H9 (cell line): ENCODE results near the gene PGRMC1. TPM values are rescaled to one million over a fixed set of nuclear protein-coding genes. Genes with fewer than 3 reads are reported as not detected.

Source experiments
- DNase-seq: peaks from one replicate; pipeline ENCODE4 v3.0.0-alpha.2; 2017
- H2AFZ ChIP-seq: one replicate; pipeline ENCODE4 v1.6.1; 2013; ENCODE audit warnings: mild to moderate bottlenecking, low read length, control low read depth, moderate library complexity
- H2AK5ac ChIP-seq: 2 replicates; pipeline ENCODE4 v1.6.1; 2013; ENCODE audit warnings: low read length, control low read depth, mixed read lengths; ENCODE audit not compliant: insufficient read length
- H2BK120ac ChIP-seq: one replicate; pipeline ENCODE4 v1.6.1; 2013; ENCODE audit warnings: low read depth, mild to moderate bottlenecking, low read length, control low read depth, inconsistent platforms; ENCODE audit not compliant: poor library complexity, severe bottlenecking
- H2BK12ac ChIP-seq: 2 replicates; pipeline ENCODE4 v1.6.1; 2013; ENCODE audit warnings: low read length, control low read depth, mixed read lengths, low read depth; ENCODE audit not compliant: insufficient read length
- H2BK15ac ChIP-seq: 2 replicates; pipeline ENCODE4 v1.6.1; 2013; ENCODE audit warnings: low read depth, low read length, control low read depth
- H2BK20ac ChIP-seq: one replicate; pipeline ENCODE4 v1.6.1; 2013; ENCODE audit warnings: low read depth, mild to moderate bottlenecking, low read length, control low read depth, inconsistent platforms; ENCODE audit not compliant: poor library complexity, severe bottlenecking
- H2BK5ac ChIP-seq: 2 replicates; pipeline ENCODE4 v1.6.1; 2013; ENCODE audit warnings: low read length, control low read depth, mixed read lengths; ENCODE audit not compliant: insufficient read length
- H3K14ac ChIP-seq: 2 replicates; pipeline ENCODE4 v1.6.1; 2013; ENCODE audit warnings: low read length, control low read depth; ENCODE audit not compliant: insufficient read depth
- H3K18ac ChIP-seq: 2 replicates; pipeline ENCODE4 v1.6.1; 2013; ENCODE audit warnings: low read depth, mild to moderate bottlenecking, mixed read lengths, low read length, control low read depth; ENCODE audit not compliant: insufficient read length
- H3K23ac ChIP-seq: 2 replicates; pipeline ENCODE4 v1.6.1; 2013; ENCODE audit warnings: low read length, control low read depth, mixed read lengths, low read depth; ENCODE audit not compliant: insufficient read length
- H3K23me2 ChIP-seq: 2 replicates; pipeline ENCODE4 v1.6.1; 2013; ENCODE audit warnings: low read depth, mild to moderate bottlenecking, mixed read lengths, low read length, control low read depth; ENCODE audit not compliant: insufficient read length, poor library complexity, severe bottlenecking
- H3K27ac ChIP-seq: 2 replicates; pipeline ENCODE4 v1.5.1; 2013; ENCODE audit warnings: low read length, control low read depth, mixed read lengths, low read depth; ENCODE audit not compliant: insufficient read length
- H3K27me3 ChIP-seq: 2 replicates; pipeline ENCODE4 v1.6.1; 2013; ENCODE audit warnings: low read length, control low read depth, inconsistent platforms; ENCODE audit not compliant: insufficient read depth
- H3K4ac ChIP-seq: 2 replicates; pipeline ENCODE4 v1.6.1; 2013; ENCODE audit warnings: low read depth, mild to moderate bottlenecking, control low read depth, inconsistent platforms, low read length, moderate library complexity
- H3K4me1 ChIP-seq: 2 replicates; pipeline ENCODE4 v1.6.1; 2013; ENCODE audit warnings: low read length, control low read depth, inconsistent platforms; ENCODE audit not compliant: insufficient read depth
- H3K4me2 ChIP-seq: 2 replicates; pipeline ENCODE4 v1.6.1; 2013; ENCODE audit warnings: low read length, control low read depth, mixed read lengths; ENCODE audit not compliant: insufficient read length, insufficient read depth
- H3K56ac ChIP-seq: 2 replicates; pipeline ENCODE4 v1.6.1; 2013; ENCODE audit warnings: low read depth, mild to moderate bottlenecking, mixed read lengths, low read length, control low read depth; ENCODE audit not compliant: insufficient read length
- H3K79me1 ChIP-seq: 2 replicates; pipeline ENCODE4 v1.6.1; 2013; ENCODE audit warnings: low read depth, mild to moderate bottlenecking, moderate library complexity, low read length, control low read depth, inconsistent platforms; ENCODE audit not compliant: insufficient read depth, poor library complexity, severe bottlenecking
- H3K79me2 ChIP-seq: 2 replicates; pipeline ENCODE4 v1.6.1; 2013; ENCODE audit warnings: low read length, control low read depth, inconsistent platforms; ENCODE audit not compliant: insufficient read depth
- H3K9ac ChIP-seq: 2 replicates; pipeline ENCODE4 v1.6.1; 2013; ENCODE audit warnings: low read length, control low read depth, mixed read lengths; ENCODE audit not compliant: insufficient read length; ENCODE audit errors: extremely low read depth
- H3K9me3 ChIP-seq: one replicate; pipeline ENCODE4 v1.6.1; 2013; ENCODE audit warnings: low read depth, low read length, inconsistent platforms; ENCODE audit not compliant: control insufficient read depth
- H3T11ph ChIP-seq: one replicate; pipeline ENCODE4 v1.6.1; 2013; ENCODE audit warnings: mild to moderate bottlenecking, low read length, control low read depth, inconsistent platforms
- H4K20me1 ChIP-seq: one replicate; pipeline ENCODE4 v1.6.1; 2013; ENCODE audit not compliant: control insufficient read depth, insufficient read length, insufficient read depth
- H4K5ac ChIP-seq: 2 replicates; pipeline ENCODE4 v1.6.1; 2013; ENCODE audit warnings: low read depth, mild to moderate bottlenecking, mixed read lengths, low read length, control low read depth; ENCODE audit not compliant: insufficient read length
- H4K8ac ChIP-seq: replicated peaks from 2 replicates; pipeline ENCODE4 v1.6.1; 2013; ENCODE audit warnings: low read length, control low read depth, mixed read lengths, low read depth; ENCODE audit not compliant: insufficient read length
- H4K91ac ChIP-seq: 2 replicates; pipeline ENCODE4 v1.6.1; 2013; ENCODE audit warnings: low read depth, mild to moderate bottlenecking, moderate library complexity, mixed read lengths, low read length, control low read depth; ENCODE audit not compliant: insufficient read length
- H3K27ac Mint-ChIP-seq, 3 experiments: 2 replicates in 2 of 3; 3 replicates in 1 of 3; pipeline ENCODE4 v1.8.0; 2020 to 2021; ENCODE audit warnings: mixed read lengths in 3 of 3, mild to moderate bottlenecking in 1 of 3, moderate library complexity in 1 of 3
- H3K27me3 Mint-ChIP-seq: 2 replicates; pipeline ENCODE4 v1.8.0; 2021; ENCODE audit warnings: low read depth, mild to moderate bottlenecking, moderate library complexity, mixed read lengths
- H3K36me3 Mint-ChIP-seq, 3 experiments: 2 replicates in 2 of 3; 3 replicates in 1 of 3; pipeline ENCODE4 v1.8.0; 2020 to 2021; ENCODE audit warnings: low read depth in 3 of 3, mixed read lengths in 3 of 3; ENCODE audit not compliant: insufficient read depth in 1 of 3
- H3K4me1 Mint-ChIP-seq, 2 experiments: 2 replicates each; pipeline ENCODE4 v1.8.0; 2020; ENCODE audit warnings: mixed read lengths in 2 of 2
- H3K4me3 Mint-ChIP-seq, 2 experiments: 2 replicates in 1 of 2; 3 replicates in 1 of 2; pipeline ENCODE4 v1.8.0; 2020 to 2021; ENCODE audit warnings: mild to moderate bottlenecking in 2 of 2, mixed read lengths in 2 of 2, moderate library complexity in 1 of 2
- H3K9me3 Mint-ChIP-seq, 2 experiments: 2 replicates in 1 of 2; 3 replicates in 1 of 2; pipeline ENCODE4 v1.8.0; 2020; ENCODE audit warnings: mild to moderate bottlenecking in 2 of 2, mixed read lengths in 2 of 2, moderate library complexity in 1 of 2
- CTCF ChIP-seq: fragments of 200-600 bp; sonication (generic); conservative IDR thresholded peaks from 3 replicates; pipeline ENCODE4 v1.8.0; 2021; ENCODE audit warnings: antibody characterized with exemption, mild to moderate bottlenecking
- WGBS: extraction: QIAGEN DNeasy Blood & Tissue Kit; methylation state at CpG from one replicate; pipeline ENCODE4 v1.1.7; 2013; ENCODE audit warnings: missing lambda C conversion rate, low lambda C conversion rate, mixed read lengths; ENCODE audit not compliant: insufficient read length; ENCODE audit errors: extremely low coverage; 5-methylcytosine and 5-hydroxymethylcytosine counted together
- total RNA-seq: library from RNA; stranded (reverse); gene quantifications from 2 replicates; pipeline ENCODE4 v1.2.1, GENCODE V29; 2021

PGRMC1 gene
- total RNA-seq, 1 experiment from 2014 or later: 133 TPM

- peaks cover 12% of the 10 kb centered on the region for H3K23me2 ChIP-seq
- Mint-ChIP-seq H3K27ac (peak overlapping the region; percentile 96 to 99 (median 97)), H3K27me3 (no peaks in the 10 kb centered on the region; the same call in 1 of the 2 replicates), H3K36me3 (peaks cover 10 to 15% (median 15%) of the 10 kb centered on the region in 3 experiments), H3K4me3 (peak overlapping the region; percentile 83 to 94), H3K4me1 (peaks cover 34 to 35% of the 10 kb centered on the region in 2 experiments), H3K9me3 (peaks cover 46 to 60% of the 10 kb centered on the region in 2 experiments)
- peaks cover 11% of the 10 kb centered on the region for H3K9me3 ChIP-seq
- no peaks in the 10 kb centered on the region for H3K79me1 ChIP-seq
- H2BK5ac ChIP-seq: no peak overlapping the region
- no peak overlapping the region for H2AFZ ChIP-seq
- H2BK20ac ChIP-seq: peak overlapping the region; percentile 83
- peak overlapping the region; percentile 82; the same call in 1 of the 2 replicates for H3K14ac ChIP-seq
- H4K20me1 ChIP-seq: no peaks in the 10 kb centered on the region
- no peaks in the 10 kb centered on the region; the same call in 1 of the 2 replicates for H3K4me1 ChIP-seq
- H3K23ac ChIP-seq: no peak overlapping the region
- peaks cover 18% of the 10 kb centered on the region for H3K79me2 ChIP-seq
- no peak for TF ChIP-seq CTCF
- H3K4me2 ChIP-seq: peak overlapping the region; percentile 80
- no peak overlapping the region; the same call in 1 of the 2 replicates for H3K4ac ChIP-seq
- no peaks in the 10 kb centered on the region for H3K27me3 ChIP-seq
- H2AK5ac ChIP-seq: no peak overlapping the region
- DNase-seq: peak; percentile 46
- H4K8ac ChIP-seq: no peak overlapping the region
- peak overlapping the region; percentile 21 for H3T11ph ChIP-seq
- H3K56ac ChIP-seq: no peak overlapping the region
- H2BK12ac ChIP-seq: no peak overlapping the region
- H4K91ac ChIP-seq: no peak overlapping the region
- no CpG with 5 or more reads among the region's 8 CpGs for WGBS
- peak overlapping the region; percentile 89 for H3K18ac ChIP-seq
- no peak overlapping the region for H4K5ac ChIP-seq
- peak overlapping the region; percentile 76 for H3K9ac ChIP-seq
- H3K27ac ChIP-seq: peak overlapping the region; percentile 98
- peak overlapping the region; percentile 95 for H2BK120ac ChIP-seq
- H2BK15ac ChIP-seq: no peak overlapping the region
Observed at GRCh38 chrX:119235051-119235511, 1.0 kb upstream of the PGRMC1 start.
